Ectodermal cell (in vitro differentiated cells): ENCODE data around the gene SCAF8. TPM values are rescaled to one million over a fixed set of nuclear protein-coding genes. Genes with fewer than 3 reads are reported as not detected.

Experiments used
- H3K27ac ChIP-seq: 2 replicates; pipeline ENCODE4 v1.7.0; 2013; ENCODE audit warnings: mild to moderate bottlenecking, low read depth, low read length; ENCODE audit not compliant: insufficient read depth, poor library complexity, severe bottlenecking
- H3K27me3 ChIP-seq: 2 replicates; pipeline ENCODE4 v1.7.0; 2013; ENCODE audit warnings: mild to moderate bottlenecking, low read length; ENCODE audit not compliant: insufficient read depth, control insufficient read depth, poor library complexity, severe bottlenecking
- H3K36me3 ChIP-seq: one replicate; pipeline ENCODE4 v1.7.0; 2013; ENCODE audit warnings: low read length; ENCODE audit not compliant: control insufficient read depth, insufficient read depth
- H3K4me1 ChIP-seq: one replicate; pipeline ENCODE4 v1.7.0; 2013; ENCODE audit warnings: low read length; ENCODE audit not compliant: control insufficient read depth, insufficient read depth
- H3K4me3 ChIP-seq: 2 replicates; pipeline ENCODE4 v1.7.0; 2013; ENCODE audit warnings: low read depth, low read length, control low read depth; ENCODE audit not compliant: insufficient read depth
- H3K9me3 ChIP-seq: 2 replicates; pipeline ENCODE4 v1.7.0; 2013; ENCODE audit warnings: mild to moderate bottlenecking, low read length, moderate library complexity; ENCODE audit not compliant: control insufficient read depth
- WGBS, 2 experiments: methylation state at CpG; one replicate each; pipeline ENCODE4 v1.1.7; 2013; ENCODE audit warnings: missing lambda C conversion rate in 2 of 2; 5-methylcytosine and 5-hydroxymethylcytosine counted together
- polyA plus RNA-seq, 4 experiments: library from polyadenylated mRNA; stranded (reverse); fragments of 50-300 nt; gene quantifications; one replicate each; pipeline ENCODE4 v1.2.3, GENCODE V29; 2013

SCAF8 gene, protein sequence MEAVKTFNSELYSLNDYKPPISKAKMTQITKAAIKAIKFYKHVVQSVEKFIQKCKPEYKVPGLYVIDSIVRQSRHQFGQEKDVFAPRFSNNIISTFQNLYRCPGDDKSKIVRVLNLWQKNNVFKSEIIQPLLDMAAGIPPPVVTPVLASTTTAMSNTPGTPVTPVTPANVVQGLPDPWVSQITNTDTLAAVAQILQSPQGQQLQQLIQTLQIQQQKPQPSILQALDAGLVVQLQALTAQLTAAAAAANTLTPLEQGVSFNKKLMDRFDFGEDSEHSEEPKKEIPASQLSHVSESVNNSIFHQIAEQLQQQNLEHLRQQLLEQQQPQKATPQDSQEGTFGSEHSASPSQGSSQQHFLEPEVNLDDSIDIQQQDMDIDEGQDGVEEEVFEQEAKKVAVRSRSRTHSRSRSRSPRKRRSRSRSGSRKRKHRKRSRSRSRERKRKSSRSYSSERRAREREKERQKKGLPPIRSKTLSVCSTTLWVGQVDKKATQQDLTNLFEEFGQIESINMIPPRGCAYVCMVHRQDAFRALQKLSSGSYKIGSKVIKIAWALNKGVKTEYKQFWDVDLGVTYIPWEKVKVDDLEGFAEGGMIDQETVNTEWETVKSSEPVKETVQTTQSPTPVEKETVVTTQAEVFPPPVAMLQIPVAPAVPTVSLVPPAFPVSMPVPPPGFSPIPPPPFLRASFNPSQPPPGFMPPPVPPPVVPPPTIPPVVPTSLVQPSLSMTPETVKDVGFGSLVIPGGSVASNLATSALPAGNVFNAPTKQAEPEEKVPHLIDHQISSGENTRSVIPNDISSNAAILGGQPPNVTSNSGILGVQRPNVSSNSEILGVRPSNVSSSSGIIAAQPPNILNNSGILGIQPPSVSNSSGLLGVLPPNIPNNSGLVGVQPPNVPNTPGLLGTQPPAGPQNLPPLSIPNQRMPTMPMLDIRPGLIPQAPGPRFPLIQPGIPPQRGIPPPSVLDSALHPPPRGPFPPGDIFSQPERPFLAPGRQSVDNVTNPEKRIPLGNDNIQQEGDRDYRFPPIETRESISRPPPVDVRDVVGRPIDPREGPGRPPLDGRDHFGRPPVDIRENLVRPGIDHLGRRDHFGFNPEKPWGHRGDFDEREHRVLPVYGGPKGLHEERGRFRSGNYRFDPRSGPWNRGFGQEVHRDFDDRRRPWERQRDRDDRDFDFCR (N-terminal part only)
- polyA plus RNA-seq (2013, experiment 1 of 4), result 50.6 TPM
- polyA plus RNA-seq (2013, experiment 2 of 4), result 68.4 TPM
- 44.0 TPM for polyA plus RNA-seq (2013, experiment 3 of 4)
- 48.8 TPM for polyA plus RNA-seq (2013, experiment 4 of 4)

DNA sequence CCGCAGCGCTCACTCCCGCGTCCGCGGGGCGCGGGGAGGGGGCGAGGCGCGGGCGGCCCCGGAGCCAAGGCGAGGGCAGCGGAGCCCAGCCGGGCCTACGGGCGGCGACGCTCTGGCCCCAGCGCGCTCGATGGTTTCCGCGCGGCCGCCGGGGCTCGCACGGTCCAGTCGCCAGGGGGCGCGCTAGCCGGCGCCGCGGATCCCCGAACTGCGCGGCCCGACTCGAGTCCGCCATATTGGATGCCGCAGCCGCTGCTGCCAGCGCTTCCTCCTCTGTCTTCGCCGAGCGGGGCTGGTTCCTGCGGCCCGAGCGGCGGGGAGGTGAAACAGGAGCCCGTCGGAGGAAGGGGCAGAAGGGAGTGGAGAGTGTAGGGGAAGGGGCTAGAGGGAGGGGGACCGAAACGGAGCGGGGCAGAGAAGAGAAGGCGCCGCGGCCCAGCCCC is at the start of gene SCAF8:
Gene SCAF8, plus strand, starts transcription at position 234 of the 443 bp plus-strand sequence. CDS start 485 bp downstream, outside the sequence.
- H3K36me3 ChIP-seq, result no peaks in the 10 kb centered on the region

GRCh38 chr6:154683756-154684523 is 49.3 kb upstream of the SCAF8 start:
- no peak overlapping the region for H3K4me3 ChIP-seq
- H3K36me3 ChIP-seq, result no peaks in the 10 kb centered on the region
- no peaks in the 10 kb centered on the region for H3K4me1 ChIP-seq
- H3K27me3 ChIP-seq, result no peaks in the 10 kb centered on the region
- WGBS, 2 experiments, result 96 to 98% methylated on average over 3 to 4 of the region's 4 CpGs
- H3K9me3 ChIP-seq, result no peaks in the 10 kb centered on the region
- H3K27ac ChIP-seq, result no peak overlapping the region

More for the DNA sequence above, at the start of gene SCAF8:
- H3K4me3 ChIP-seq, result peak within 1 kb of the TSS; percentile 92
- H3K27ac ChIP-seq, result peak within 1 kb of the TSS; percentile 98
- H3K27me3 ChIP-seq, result no peaks in the 10 kb centered on the region
- WGBS, 2 experiments, result 0 to 1% methylated on average over 61 of the region's 61 CpGs
- H3K9me3 ChIP-seq, result no peaks in the 10 kb centered on the region
- H3K4me1 ChIP-seq, result peaks cover 15% of the 10 kb centered on the region

DNA sequence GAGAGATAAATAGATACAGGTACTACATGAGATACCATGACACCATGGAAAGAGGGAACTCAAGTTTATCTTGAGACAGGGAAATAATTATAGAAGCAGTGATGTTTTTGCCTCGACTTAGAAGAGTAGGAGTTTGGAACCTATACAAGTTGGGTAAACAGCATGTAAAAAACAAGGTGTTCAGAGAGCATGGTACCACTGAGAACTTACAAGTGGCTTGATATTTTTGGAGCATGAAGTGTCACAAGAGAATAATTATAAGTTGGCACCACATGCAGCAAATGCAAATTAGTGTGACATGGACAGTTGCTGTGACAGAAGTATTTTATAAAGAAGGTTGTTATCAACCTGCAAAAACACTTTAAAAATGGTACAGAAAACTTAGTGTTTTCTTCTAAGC is 47.1 kb upstream of the SCAF8 start:
- Histone ChIP-seq H3K9me3 (no peaks in the 10 kb centered on the region), H3K4me1 (no peaks in the 10 kb centered on the region), H3K4me3 (no peak overlapping the region), H3K27ac (no peak overlapping the region), H3K27me3 (no peaks in the 10 kb centered on the region), H3K36me3 (no peaks in the 10 kb centered on the region)
- 95 to 100% methylated on average over 1 of the region's 1 CpG for WGBS, 2 experiments

DNA sequence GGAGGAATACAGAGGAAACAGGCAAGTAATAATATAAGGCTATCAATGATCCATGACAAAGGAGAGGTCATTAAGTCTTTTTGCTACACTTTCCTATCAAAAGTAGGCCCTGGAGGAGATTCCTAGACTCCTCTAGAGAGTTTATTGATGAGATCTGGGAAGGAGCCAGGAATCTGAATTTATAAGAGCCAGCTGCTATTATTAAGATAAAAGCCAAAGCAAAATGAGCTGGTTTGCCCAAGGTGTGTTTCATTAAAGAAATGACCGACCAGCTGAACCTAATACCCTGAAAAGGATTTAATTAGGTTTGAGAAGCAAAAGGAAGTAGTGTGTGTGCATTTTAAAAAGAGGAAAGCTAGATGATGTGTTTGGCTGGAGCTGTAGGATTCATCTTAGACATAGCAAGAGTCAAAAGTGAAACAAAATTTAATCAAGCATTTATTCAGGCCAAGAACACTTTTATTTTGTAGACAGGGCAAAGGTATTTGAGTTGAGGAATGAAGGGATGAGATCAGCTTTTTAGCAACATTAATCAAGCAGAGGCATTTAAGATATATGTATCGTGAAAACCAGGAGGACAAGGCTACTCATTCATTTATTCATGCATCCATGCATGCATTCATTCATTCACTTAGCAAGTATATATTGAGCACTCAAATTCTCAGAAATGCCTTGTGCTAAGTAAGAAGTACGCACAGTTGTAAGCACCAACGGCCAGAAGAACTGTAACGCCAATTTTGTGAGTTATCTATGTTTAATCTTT is 43.5 kb upstream of the SCAF8 start:
- H3K9me3 ChIP-seq, result no peaks in the 10 kb centered on the region
- H3K36me3 ChIP-seq, result no peaks in the 10 kb centered on the region
- no peak overlapping the region for H3K27ac ChIP-seq
- H3K27me3 ChIP-seq, result no peaks in the 10 kb centered on the region
- 83 to 89% methylated on average over 5 of the region's 5 CpGs for WGBS, 2 experiments
- H3K4me1 ChIP-seq, result no peaks in the 10 kb centered on the region
- H3K4me3 ChIP-seq, result no peak overlapping the region

DNA sequence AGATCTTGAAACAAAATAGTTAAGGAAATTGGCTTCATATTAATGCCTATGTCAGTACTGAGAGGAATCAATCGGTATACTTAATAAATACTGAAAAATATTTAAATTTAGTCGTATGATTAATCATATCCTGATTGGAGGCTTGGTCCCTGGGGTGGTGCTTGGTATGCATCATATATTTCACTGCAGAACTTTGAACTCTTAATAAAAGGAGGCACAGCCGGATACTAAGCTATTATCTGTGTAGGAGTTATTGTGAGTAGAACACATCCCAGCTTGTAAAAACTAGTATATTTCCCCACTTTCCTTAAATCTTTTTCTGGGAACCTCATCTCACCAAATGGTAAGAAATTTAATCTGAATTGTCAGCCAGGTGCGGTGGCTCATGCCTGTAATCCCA is 42.4 kb upstream of the SCAF8 start:
- H3K27me3 ChIP-seq, result no peaks in the 10 kb centered on the region
- H3K4me3 ChIP-seq, result no peak overlapping the region
- 83 to 99% methylated on average over 1 to 4 of the region's 4 CpGs for WGBS, 2 experiments
- no peaks in the 10 kb centered on the region for H3K36me3 ChIP-seq
- no peaks in the 10 kb centered on the region for H3K9me3 ChIP-seq
- no peak overlapping the region for H3K27ac ChIP-seq
- no peaks in the 10 kb centered on the region for H3K4me1 ChIP-seq

- Histone ChIP-seq H3K27me3 (no peaks in the 10 kb centered on the region), H3K4me3 (no peak overlapping the region), H3K4me1 (no peaks in the 10 kb centered on the region), H3K27ac (no peak overlapping the region), H3K36me3 (no peaks in the 10 kb centered on the region), H3K9me3 (no peaks in the 10 kb centered on the region)
- WGBS, 2 experiments, result 92 to 97% methylated on average over 1 of the region's 1 CpG
Observed at GRCh38 chr6:154696661-154697060, 36.6 kb upstream of the SCAF8 start.

- no peaks in the 10 kb centered on the region for H3K36me3 ChIP-seq
- no peaks in the 10 kb centered on the region for H3K27me3 ChIP-seq
- no peak overlapping the region for H3K4me3 ChIP-seq
- WGBS, 2 experiments, result 51 to 57% methylated on average over 4 of the region's 4 CpGs
- no peak overlapping the region for H3K27ac ChIP-seq
- H3K4me1 ChIP-seq, result no peaks in the 10 kb centered on the region
- no peaks in the 10 kb centered on the region for H3K9me3 ChIP-seq
Observed at GRCh38 chr6:154703124-154703523, 30.1 kb upstream of the SCAF8 start.

DNA sequence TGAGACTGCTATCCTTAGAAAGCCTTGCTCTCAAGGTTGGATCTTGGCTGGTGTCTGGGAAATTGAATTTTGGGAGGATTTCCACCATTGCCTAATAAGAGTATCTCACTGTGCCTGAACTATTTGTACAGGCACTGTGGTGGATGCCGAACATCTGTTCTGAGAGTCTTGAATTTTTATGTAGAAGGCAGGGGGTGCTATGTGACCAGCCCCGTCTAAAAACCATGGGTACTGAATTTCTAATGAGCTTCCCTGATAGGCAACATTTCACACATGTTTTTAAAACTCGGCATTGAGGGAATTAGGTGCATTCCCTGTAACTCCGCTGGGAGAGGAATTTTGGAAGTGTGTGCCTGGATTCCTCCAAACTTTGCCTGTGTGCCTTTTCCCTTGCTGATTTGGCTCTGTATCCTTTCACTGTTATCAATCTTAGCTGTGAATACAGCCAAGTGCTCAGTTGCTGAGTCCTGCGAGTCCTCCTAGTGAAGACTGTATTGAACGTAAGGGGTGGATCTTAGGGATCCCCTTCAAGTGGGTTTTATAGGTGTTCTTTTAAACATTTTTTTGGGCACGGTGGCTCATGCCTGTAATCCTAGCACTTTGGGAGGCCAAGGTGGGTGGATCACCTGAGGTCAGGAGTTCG is 27.6 kb upstream of the SCAF8 start:
- WGBS, 2 experiments, result 90 to 91% methylated on average over 8 of the region's 8 CpGs
- Histone ChIP-seq H3K9me3 (no peaks in the 10 kb centered on the region), H3K36me3 (no peaks in the 10 kb centered on the region), H3K27ac (no peak overlapping the region), H3K4me1 (no peaks in the 10 kb centered on the region), H3K27me3 (no peaks in the 10 kb centered on the region), H3K4me3 (no peak overlapping the region)
